Hepatic stellate cell (primary cell): Measurements from ENCODE around the gene OR12D2.
"Not testable (repeated sequence)": the region's sequence is repeated elsewhere in the genome, so short reads cannot be mapped to it uniquely, and the experiment has no call there.

Experiments used
- DNase-seq: peaks from one replicate; pipeline ENCODE4 v3.0.0; 2011; ENCODE audit warnings: low spot score

Gene OR12D2

GRCh38 chr6:29395331-29395730 lies at the start of gene OR12D2:
TSS of gene OR12D2 (plus strand) at chr6:29395631. CDS start at chr6:29396700, 1,069 bp downstream.
- no peak for DNase-seq

- not testable (repeated sequence) for DNase-seq
These were observed 46.1 kb upstream of the OR12D2 start for GRCh38 chr6:29349348-29349747.

GRCh38 chr6:29354980-29355379 lies 40.5 kb upstream of the OR12D2 start:
- DNase-seq: no peak

DNA sequence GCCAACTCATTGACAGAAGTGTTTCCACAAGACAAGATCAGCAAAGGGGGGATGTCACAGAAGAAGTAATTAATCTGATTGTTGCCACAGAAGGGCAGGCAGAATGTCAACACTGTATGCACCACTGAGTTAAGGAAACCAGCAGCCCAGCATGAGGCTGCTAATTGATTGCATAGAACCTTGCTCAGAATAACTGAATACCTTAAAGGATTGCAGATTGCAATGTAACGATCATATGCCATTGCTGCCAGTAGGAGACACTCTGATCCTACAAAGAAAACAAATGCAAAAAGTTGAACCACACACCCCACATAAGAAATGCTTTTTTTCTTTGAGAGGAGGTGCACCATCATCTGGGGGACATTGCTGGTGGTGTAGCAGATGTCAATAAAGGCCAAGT lies 39.8 kb upstream of the OR12D2 start:
- DNase-seq: no peak

DNA sequence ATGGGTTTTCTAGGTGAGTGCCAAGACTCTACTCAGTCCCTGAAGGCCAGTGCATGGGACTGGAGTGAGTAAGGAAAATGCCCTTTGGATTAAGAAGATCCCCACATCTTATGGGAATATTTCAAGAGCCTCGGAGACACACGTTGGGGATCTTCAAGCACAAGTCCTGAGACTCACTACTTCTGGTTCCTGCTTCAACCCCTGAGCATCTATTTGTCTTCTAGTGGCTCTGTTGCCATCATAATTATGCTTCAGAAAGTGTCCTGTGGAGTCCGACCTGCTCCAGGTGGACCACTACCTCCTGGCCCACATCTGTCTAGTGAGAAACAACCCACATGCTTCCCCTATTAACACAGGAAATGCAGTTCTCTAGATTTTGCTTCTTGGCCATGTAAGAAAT lies 26.7 kb upstream of the OR12D2 start, which contains the start of gene OR5V1:
TSS of gene OR5V1 (minus strand) at position 101 of the 400 bp plus-strand sequence. CDS start 12,670 bp downstream, outside the sequence.
- no peak for DNase-seq

- DNase-seq: no peak
These were observed 20.2 kb upstream of the OR12D2 start, which contains the start of gene OR12D3 for GRCh38 chr6:29375191-29375590. TSS of gene OR12D3 (minus strand) at chr6:29375291. CDS start at chr6:29375287, 4 bp downstream.

DNA sequence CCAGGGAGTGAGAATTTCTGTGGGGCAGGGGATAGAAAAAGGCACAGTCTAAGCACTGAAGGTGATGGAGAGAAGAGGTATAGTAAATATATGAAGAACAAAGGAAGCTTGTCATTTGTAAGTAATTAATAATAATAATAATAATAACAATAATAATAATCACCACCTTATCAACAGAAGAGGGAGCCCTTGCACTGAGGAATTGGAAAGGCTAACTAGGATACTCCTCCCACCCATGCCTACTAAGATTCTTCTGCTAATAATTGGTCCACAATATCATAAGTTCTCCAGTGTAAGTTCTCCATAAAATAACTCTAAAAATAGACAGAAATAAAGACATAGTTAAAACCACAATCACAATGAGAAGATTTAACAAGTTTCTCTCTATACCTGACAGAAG lies 19.4 kb upstream of the OR12D2 start:
- DNase-seq: no peak

DNA sequence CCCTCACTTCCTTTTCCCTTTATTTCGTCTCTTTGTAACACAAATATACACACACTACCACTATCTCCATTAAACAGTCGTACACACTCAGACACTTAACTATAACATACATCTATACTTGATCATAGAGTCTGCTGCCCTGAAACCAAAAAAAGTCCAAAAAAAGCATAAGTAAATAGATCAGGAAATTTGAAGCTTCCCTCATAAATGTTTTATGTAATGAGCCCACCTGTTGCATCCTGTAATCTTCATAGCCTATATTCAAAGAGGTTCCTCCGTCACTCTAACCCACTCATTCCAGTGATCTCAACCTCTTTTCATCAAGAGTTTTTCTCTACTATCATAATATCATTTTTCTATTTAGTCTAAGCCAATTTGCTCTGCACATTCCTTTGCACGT lies 6.9 kb upstream of the OR12D2 start:
- no peak for DNase-seq

DNA sequence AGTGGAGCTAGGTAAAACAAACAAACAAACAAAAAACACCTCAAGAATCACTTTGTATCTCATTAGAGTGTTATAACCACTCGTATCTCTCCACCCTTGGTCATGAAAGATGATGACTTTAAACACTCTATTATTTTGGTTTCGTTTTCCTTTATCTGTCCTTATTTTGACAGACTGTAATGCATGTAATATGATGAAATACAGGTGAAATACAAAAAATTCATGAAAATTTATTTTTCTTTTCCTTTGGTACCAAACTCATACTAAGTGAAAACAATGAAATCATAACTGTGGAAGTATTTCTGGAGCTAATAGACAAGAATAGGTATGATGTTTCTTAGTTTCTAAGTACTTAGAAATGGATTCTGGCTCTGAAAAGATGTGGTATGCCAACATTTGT lies 4.1 kb downstream of the OR12D2 start:
- DNase-seq: no peak

DNA sequence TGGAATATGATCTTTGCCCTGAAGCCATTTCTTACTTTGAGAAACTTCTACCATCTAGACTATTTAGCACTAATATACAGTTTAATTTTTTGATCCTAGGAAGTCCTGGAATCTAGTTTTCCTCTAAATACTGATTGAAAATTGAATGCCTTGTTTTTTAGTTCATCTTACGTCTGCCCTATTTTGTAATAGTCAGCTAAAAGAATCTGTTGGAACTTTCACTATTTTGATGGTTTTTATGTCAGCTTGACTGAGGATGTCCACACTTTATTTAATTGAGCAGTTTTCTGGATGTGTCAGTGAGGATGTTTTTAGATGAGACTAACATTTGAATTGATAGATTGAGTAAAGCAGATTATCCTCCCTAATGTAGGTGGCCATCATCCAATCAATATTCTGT lies 8.4 kb downstream of the OR12D2 start:
- DNase-seq: no peak

DNA sequence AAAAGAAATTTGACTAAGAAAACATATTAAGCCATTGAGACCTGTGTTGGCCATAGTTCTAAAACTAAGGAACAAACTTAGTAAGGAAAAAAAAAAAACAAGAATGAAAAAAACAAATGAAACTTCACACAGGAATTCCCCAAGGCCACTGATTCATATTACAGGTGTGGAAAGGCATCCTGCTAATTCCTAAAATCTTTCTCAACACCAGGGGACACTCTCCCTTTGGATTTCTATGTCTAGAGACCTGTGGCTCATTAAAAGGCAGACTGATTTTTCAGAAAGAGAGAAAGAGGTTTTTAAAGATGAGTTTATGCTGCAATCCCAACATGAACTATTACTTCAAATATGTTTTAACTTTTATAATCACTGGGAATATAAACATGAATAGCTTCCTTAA lies 19.2 kb downstream of the OR12D2 start, which contains the start of gene OR12D1:
TSS of gene OR12D1 (plus strand) at position 341 of the 400 bp plus-strand sequence.
- DNase-seq: no peak

DNA sequence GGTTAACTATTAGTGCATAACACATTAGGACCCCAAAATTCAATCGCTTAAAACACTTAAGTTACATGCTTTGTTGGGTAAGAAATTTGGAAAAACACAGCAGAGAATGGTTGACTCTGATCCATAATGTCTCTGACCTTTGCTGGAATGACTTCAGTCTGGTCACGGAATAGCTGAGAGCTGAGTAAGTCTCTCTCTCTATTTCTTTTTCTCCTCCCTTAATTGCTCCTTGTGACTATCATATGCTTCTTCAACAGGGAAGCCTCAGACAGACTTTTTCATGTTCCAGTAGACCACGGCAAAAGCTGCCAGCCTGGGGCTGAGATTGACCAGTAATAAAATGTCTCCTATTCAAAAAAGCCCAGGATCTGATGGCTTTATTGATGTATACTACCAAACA lies 24.1 kb downstream of the OR12D2 start:
- DNase-seq: no peak

GRCh38 chr6:29424168-29424567 lies 28.7 kb downstream of the OR12D2 start:
- no peak for DNase-seq

GRCh38 chr6:29424575-29424974 lies 29.1 kb downstream of the OR12D2 start:
- DNase-seq: no peak

- no peak for DNase-seq
These were observed 29.6 kb downstream of the OR12D2 start for GRCh38 chr6:29425075-29425474.

DNA sequence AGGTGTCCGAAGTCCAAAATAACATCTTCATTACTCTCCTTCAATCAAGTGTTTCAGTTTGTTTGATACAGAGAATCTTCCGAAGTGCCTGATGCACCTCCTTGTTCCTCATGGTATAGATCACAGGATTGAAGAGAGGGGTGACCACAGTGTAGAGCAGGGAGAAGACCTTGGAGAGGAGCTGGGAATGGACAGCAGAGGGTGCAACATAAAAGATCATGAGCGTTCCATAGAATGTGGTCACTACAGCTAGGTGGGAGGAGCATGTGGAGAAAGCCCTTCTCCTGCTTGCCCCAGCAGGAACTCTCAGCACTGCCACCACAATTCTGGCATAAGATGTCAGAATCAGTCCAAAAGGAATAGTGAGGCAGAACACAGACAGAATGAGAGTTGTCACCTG lies 31.2 kb downstream of the OR12D2 start:
- DNase-seq: no peak

GRCh38 chr6:29436730-29437129 lies 41.3 kb downstream of the OR12D2 start:
- not testable (repeated sequence) for DNase-seq

- DNase-seq: no peak
These were observed 43.6 kb downstream of the OR12D2 start, which contains the start of gene OR10C1 for GRCh38 chr6:29439006-29439405. TSS of gene OR10C1 (plus strand) at chr6:29439306. CDS start at chr6:29440016, 710 bp downstream.

GRCh38 chr6:29442719-29443118 lies 47.3 kb downstream of the OR12D2 start:
- no peak for DNase-seq

GRCh38 chr6:29444031-29444430 lies 48.6 kb downstream of the OR12D2 start:
- DNase-seq: not testable (repeated sequence)
